Fibroblast of peridontal ligament (primary cell): Measurements from ENCODE around the gene EHHADH.

ENCODE experiments used
- DNase-seq: peaks from one replicate; pipeline ENCODE4 v3.0.0-alpha.2; 2010; ENCODE audit errors: extremely low read depth

The EHHADH gene

GRCh38 chr3:185145511-185145910 lies 108.3 kb downstream of the EHHADH start:
- DNase-seq = no peak

GRCh38 chr3:185144784-185145183 lies 109.1 kb downstream of the EHHADH start:
- DNase-seq = no peak
